Heart right ventricle (tissue), 16 donors: ENCODE measurements around the gene OR2J3. TPM values are rescaled to one million over a fixed set of nuclear protein-coding genes. Genes with fewer than 3 reads are reported as not detected.
"Not testable (repeated sequence)": the region's sequence is repeated elsewhere in the genome, so short reads cannot be mapped to it uniquely, and the experiment has no call there.

ENCODE experiments used
- ATAC-seq, 8 donors: fragments of 200-7000 bp; cut with Tn5 transposase; one replicate each; pipeline ENCODE4 v1.9.1; 2020; ENCODE audit warnings: mild to moderate bottlenecking in 8 of 8, moderate library complexity in 8 of 8, moderate number of reproducible peaks in 1 of 8
- DNase-seq, 2 donors: peaks; one replicate each; pipeline ENCODE4 v3.0.0-alpha.2; 2020
- H3K27ac ChIP-seq, 10 donors: fragments of 200-600 bp; sonication (generic) in 2 of 10; one replicate each; pipeline versions ENCODE4 v1.5.0 to v1.8.0; 2020 to 2022; ENCODE audit warnings: mild to moderate bottlenecking in 3 of 10
- H3K27me3 ChIP-seq, 7 donors: fragments of 200-600 bp; one replicate each; pipeline ENCODE4 v1.8.0; 2021 to 2022; ENCODE audit warnings: mild to moderate bottlenecking in 2 of 7
- H3K36me3 ChIP-seq, 9 donors: fragments of 200-600 bp; sonication (generic) in 1 of 9; one replicate each; pipeline versions ENCODE4 v1.5.0 to v1.8.0; 2020 to 2022; ENCODE audit warnings: mild to moderate bottlenecking in 2 of 9
- H3K4me1 ChIP-seq, 9 donors: fragments of 200-600 bp; sonication (generic) in 1 of 9; one replicate each; pipeline versions ENCODE4 v1.5.0 to v1.8.0; 2020 to 2022; ENCODE audit warnings: mild to moderate bottlenecking in 4 of 9
- H3K4me3 ChIP-seq, 10 donors: fragments of 200-600 bp; sonication (generic) in 2 of 10; one replicate each; pipeline versions ENCODE4 v1.5.0 to v1.8.0; 2020 to 2022; ENCODE audit warnings: mild to moderate bottlenecking in 7 of 10, moderate library complexity in 2 of 10
- H3K9me3 ChIP-seq, 11 donors: fragments of 200-600 bp in 10 of 11; sonication (generic) in 2 of 11; one replicate each; pipeline versions ENCODE4 v1.5.0 to v1.8.0; 2013 to 2022; ENCODE audit warnings: mild to moderate bottlenecking in 2 of 11, control low read depth in 1 of 11, moderate library complexity in 1 of 11
- WGBS, 2 donors: extraction: QIAGEN DNeasy Blood & Tissue Kit; methylation state at CpG; one replicate each; pipeline ENCODE4 v1.1.7; 2013; ENCODE audit warnings: inconsistent platforms in 1 of 2; 5-methylcytosine and 5-hydroxymethylcytosine counted together
- intact Hi-C, 10 donors: fragments of 100-400 bp; cut with DNase I; formaldehyde crosslinking; loops; one replicate each; pipeline versions ENCODE4 v1.11.1 to v1.14.2; 2022
- polyA plus RNA-seq, 2 donors: library from polyadenylated mRNA; stranded (reverse); fragments of 200-250 nt; gene quantifications; one replicate each; pipeline ENCODE4 v1.2.3, GENCODE V29; 2013
- total RNA-seq, 10 donors: library from RNA; stranded (reverse); fragmentation: NEBNext Ultra II Directional in 3 of 10; extraction: Animal tissue kit (Norgen Biotek cat#: 25700) in 3 of 10; gene quantifications; one replicate each; pipeline versions ENCODE4 v1.2.1 to v1.2.4, GENCODE V29; 2021 to 2023
- TF ChIP-seq, protein P1 (sequence below), 9 donors: fragments of 200-600 bp; sonication (generic) in 2 of 9; IDR thresholded peaks; one replicate each; pipeline versions ENCODE4 v1.5.0 to v1.8.0; 2021 to 2022; ENCODE audit warnings: antibody characterized with exemption in 9 of 9, mild to moderate bottlenecking in 5 of 9, moderate library complexity in 1 of 9
- donor health status: Arrhythmogenic right ventricular cardiomyopathy.
- donor health status: ischemic (EF 13 %, LVEDD 7.1; RV severe dilation, severe dysfunction).
- donor health status: healthy with polysubstance abuse.
- donor health status: DM: no; HTN: yes; CAD: no.
- donor health status: DM: no; HTN: no; CAD: no.
- donor health status: ischemic (EF 25% LVEDD 6.9; RV normal size, moderate dysfunction).
- donor health status: ischemic (EF 25% LVEDD 5.7; RV mildly dilated, moderate dysfunction).
- donor health status: healthy.
- donor health status: DM: yes; HTN: yes; CAD: no.
- donor health status: Ischemic cardiomyopathy.
- donor health status: ischemic (EF 35%, LVEDD 5.7; RV mildly dilated, moderate dysfunction).
- donor health status: nonischemic (EF 11% LVEDD 7.7; RV severe dilation, severe dysfunction).
- donor health status: DM: yes; HTN: yes; CAD: no.
- donor health status: PGD.
- donor health status: ischemic (EF 29% LVEDD 5.4; RV normal size, mild dysfunction).
- donor health status: nonischemic (EF 23%, LVEDD 6.1; RV moderate dilation, normal function).

OR2J3 gene
- total and polyA plus RNA-seq, 12 donors = not detected

DNA sequence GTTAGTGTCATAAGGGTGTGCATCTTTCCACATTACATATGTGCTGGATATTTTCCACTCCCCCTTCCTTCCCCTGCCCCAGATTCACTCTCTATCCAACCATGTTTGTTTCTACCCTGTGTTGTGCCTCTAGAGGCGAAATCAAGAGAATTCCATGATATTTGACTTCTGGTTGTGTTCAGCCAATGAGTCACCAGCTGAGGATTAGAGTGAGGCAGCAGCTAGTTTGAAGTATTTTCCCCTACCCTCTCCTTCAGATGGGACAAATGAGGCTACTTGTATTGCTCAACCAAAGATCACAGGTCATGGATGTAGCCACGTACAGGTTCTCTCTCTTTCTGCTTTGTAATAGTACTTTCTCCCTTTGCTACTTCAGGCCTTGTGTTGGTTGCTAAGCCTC lies 38.3 kb downstream of the OR2J3 start:
- TF ChIP-seq, protein P1, sequence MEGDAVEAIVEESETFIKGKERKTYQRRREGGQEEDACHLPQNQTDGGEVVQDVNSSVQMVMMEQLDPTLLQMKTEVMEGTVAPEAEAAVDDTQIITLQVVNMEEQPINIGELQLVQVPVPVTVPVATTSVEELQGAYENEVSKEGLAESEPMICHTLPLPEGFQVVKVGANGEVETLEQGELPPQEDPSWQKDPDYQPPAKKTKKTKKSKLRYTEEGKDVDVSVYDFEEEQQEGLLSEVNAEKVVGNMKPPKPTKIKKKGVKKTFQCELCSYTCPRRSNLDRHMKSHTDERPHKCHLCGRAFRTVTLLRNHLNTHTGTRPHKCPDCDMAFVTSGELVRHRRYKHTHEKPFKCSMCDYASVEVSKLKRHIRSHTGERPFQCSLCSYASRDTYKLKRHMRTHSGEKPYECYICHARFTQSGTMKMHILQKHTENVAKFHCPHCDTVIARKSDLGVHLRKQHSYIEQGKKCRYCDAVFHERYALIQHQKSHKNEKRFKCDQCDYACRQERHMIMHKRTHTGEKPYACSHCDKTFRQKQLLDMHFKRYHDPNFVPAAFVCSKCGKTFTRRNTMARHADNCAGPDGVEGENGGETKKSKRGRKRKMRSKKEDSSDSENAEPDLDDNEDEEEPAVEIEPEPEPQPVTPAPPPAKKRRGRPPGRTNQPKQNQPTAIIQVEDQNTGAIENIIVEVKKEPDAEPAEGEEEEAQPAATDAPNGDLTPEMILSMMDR (IDR thresholded peaks at IDR 0.05) = no peak
- Histone ChIP-seq H3K4me1 (no peaks in the 10 kb centered on the region), H3K27ac (no peak overlapping the region), H3K4me3 (no peak overlapping the region), H3K27me3 (no peaks in the 10 kb centered on the region), H3K36me3 (no peaks in the 10 kb centered on the region), H3K9me3 (peaks cover 0 to 32% (median 0%) of the 10 kb centered on the region in 11 donors)
- DNase-seq (no peak), ATAC-seq (no peak)
- intact Hi-C loops = no loop called here
- 59 to 65% methylated on average over 2 of the region's 2 CpGs for WGBS, 2 donors

DNA sequence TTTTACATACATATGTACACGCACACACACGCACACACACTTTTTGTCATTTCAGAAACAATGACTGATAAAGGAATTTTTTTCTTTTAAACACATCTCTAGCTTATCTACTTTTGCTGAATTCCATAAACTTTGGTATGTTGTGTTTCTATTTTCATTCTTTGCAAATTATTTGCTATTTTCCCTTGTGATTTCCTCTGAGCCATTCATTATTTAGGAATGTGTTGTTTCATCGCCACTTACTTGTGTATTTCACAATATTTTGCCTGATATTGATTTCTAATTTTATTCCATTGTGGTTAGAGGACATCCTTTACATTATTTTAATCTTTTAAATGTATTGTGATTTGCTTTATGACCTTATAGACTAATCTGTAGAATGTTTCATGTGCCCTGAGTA lies 39.2 kb downstream of the OR2J3 start:
- Histone ChIP-seq H3K4me3 (no peak overlapping the region), H3K4me1 (no peaks in the 10 kb centered on the region), H3K36me3 (no peaks in the 10 kb centered on the region), H3K27ac (no peak overlapping the region), H3K27me3 (peaks cover 0 to under 1% (median 0%) of the 10 kb centered on the region in 7 donors), H3K9me3 (peaks cover 0 to 32% (median 0%) of the 10 kb centered on the region in 11 donors)
- ATAC-seq = no peak
- TF ChIP-seq, protein P1 (IDR thresholded peaks at IDR 0.05) = no peak
- WGBS, 2 donors = 85 to 89% methylated on average over 3 of the region's 3 CpGs
- intact Hi-C loops = no loop called here
- DNase-seq = no peak

DNA sequence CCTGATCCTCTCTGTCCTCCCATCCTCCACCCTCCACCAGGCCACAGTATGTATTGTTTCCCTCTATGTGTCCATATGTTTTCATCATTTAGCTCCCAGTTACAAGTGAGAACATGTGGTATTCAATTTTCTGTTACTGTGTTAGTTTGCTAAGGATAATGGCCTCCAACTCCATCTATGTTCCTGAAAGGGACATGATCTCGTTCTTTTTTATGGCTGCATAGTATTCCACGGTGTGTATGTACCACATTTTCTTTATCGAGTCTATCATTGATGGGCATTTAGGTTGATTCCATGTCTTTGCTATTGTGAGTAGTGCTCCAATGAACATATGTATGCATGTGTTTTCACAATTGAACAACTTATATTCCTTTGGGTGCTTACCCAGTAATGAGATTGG lies 41.6 kb downstream of the OR2J3 start:
- ATAC-seq = not testable (repeated sequence)

DNA sequence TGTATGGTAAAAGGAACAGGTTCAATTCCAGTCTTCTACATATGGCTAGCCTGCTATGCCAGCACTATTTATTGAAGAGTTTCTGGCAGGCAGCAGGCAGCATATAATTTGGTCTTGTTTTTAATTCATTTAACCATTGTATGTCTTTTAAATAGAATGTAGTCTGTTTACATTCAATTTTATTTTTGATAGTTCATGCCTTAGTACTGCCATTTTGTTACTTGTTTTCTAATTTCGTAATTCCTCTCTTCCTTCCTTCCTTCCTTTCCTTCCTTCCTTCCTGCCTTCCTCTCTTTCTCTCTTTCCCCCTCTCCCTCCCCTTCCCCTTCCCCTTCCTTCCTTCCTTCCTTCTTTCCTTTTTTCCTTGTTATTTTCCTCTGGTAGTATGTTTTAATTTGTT lies 45.2 kb downstream of the OR2J3 start:
- H3K4me1 ChIP-seq = no peaks in the 10 kb centered on the region
- peaks cover 0 to 4% (median 0%) of the 10 kb centered on the region in 7 donors for H3K27me3 ChIP-seq
- no peak for DNase-seq
- no peak overlapping the region for H3K4me3 ChIP-seq
- peaks cover 0 to 21% (median 0%) of the 10 kb centered on the region in 11 donors for H3K9me3 ChIP-seq
- WGBS, 2 donors = 58 to 68% methylated on average over 1 of the region's 1 CpG
- no peak overlapping the region for H3K27ac ChIP-seq
- intact Hi-C loops = no loop called here
- TF ChIP-seq, protein P1 (IDR thresholded peaks at IDR 0.05) = no peak
- ATAC-seq = no peak
- no peaks in the 10 kb centered on the region for H3K36me3 ChIP-seq

More for the DNA sequence above, 41.6 kb downstream of the OR2J3 start:
- H3K4me1 ChIP-seq, intact Hi-C loops, H3K27me3 ChIP-seq, H3K4me3 ChIP-seq, H3K27ac ChIP-seq, H3K36me3 ChIP-seq, DNase-seq: not testable (repeated sequence)
- H3K9me3 ChIP-seq = peaks cover 0 to 16% (median 0%) of the 10 kb centered on the region in 11 donors
- 72 to 73% methylated on average over 3 of the region's 3 CpGs for WGBS, 2 donors

DNA sequence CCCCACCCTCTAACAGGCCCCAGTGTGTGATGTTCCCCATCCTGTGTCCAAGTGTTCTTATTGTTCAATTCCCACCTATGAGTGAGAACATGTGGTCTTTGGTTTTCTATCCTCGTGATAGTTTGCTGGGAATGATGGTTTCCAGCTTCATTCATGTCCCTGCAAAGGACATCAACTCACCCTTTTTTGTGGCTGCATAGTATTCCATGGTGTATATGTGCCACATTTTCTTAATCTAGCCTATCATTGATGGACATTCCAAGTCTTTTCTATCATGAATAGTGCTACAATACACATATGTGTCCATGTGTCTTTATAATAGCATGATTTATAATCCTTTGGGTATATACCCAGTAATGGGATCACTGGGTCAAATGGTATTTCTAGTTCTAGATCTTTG lies 47.3 kb downstream of the OR2J3 start:
- H3K4me1 ChIP-seq, H3K27me3 ChIP-seq, H3K27ac ChIP-seq, intact Hi-C loops, H3K36me3 ChIP-seq, H3K9me3 ChIP-seq, H3K4me3 ChIP-seq, ATAC-seq, DNase-seq: not testable (repeated sequence)
- 39 to 43% methylated on average over 1 of the region's 1 CpG for WGBS, 2 donors

DNA sequence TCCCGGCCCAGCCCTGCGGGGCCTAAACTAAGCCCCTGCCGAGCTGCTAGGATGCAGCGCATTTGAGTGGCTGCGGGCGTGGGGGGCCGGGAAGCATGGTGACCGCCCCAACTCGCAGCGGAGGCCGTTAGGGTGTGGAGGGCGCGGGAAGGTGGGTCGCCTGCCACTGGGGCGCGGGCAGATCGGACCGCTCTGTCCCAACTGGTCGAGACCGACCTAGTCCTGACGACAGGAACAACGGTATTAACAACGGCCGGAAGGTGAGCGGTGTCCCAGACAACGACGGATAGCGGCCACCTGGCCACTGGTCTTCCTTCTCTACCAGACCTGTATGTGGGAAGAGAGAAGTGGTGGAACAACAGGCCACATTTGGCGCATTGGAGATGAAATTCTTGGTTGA lies 52.1 kb downstream of the OR2J3 start:
- H3K27me3 ChIP-seq, H3K4me1 ChIP-seq, H3K27ac ChIP-seq, H3K36me3 ChIP-seq, H3K4me3 ChIP-seq, ATAC-seq, H3K9me3 ChIP-seq, intact Hi-C loops, DNase-seq: not testable (repeated sequence)
- 86 to 93% methylated on average over 13 to 23 of the region's 29 CpGs for WGBS, 2 donors

Other genes starting within 250 kb of the OR2J3 start
- gene TRIM27, start 184.1 kb upstream of the OR2J3 start, total RNA-seq = 10 to 100 TPM; 14.7 to 23.1 (median 17.6) TPM
- 10 to 100 TPM; 21.0 to 26.2 TPM for gene TRIM27, start 184.1 kb upstream of the OR2J3 start, polyA plus RNA-seq
- gene ZNF311, start 102.7 kb upstream of the OR2J3 start, total RNA-seq = under 1 TPM; 0.08 to 0.39 (median 0.22) TPM
- gene ZNF311, start 102.7 kb upstream of the OR2J3 start, polyA plus RNA-seq = under 1 TPM; 0.25 to 0.66 TPM
- not detected for gene OR2W1, start 62.9 kb upstream of the OR2J3 start, total RNA-seq
- not detected for gene OR2W1, start 62.9 kb upstream of the OR2J3 start, polyA plus RNA-seq
- not detected for gene OR2B3, start 20.7 kb upstream of the OR2J3 start, total RNA-seq
- not detected for gene OR2B3, start 20.7 kb upstream of the OR2J3 start, polyA plus RNA-seq
- gene OR2J1, start 8.6 kb upstream of the OR2J3 start, total RNA-seq = not detected
- gene OR2J1, start 8.6 kb upstream of the OR2J3 start, polyA plus RNA-seq = not detected
- gene OR2J2, start 62.8 kb downstream of the OR2J3 start, total RNA-seq = not detected
- gene OR2J2, start 62.8 kb downstream of the OR2J3 start, polyA plus RNA-seq = not detected
- gene OR14J1, start 193.6 kb downstream of the OR2J3 start, total RNA-seq = not detected
- not detected for gene OR14J1, start 193.6 kb downstream of the OR2J3 start, polyA plus RNA-seq